ENCODE data around the gene FKBP10.
"Not testable (repeated sequence)": the region's sequence is repeated elsewhere in the genome, so short reads cannot be mapped to it uniquely, and the experiment has no call there.

FKBP10 gene

GRCh38 chr17:41844971-41845370 is 32.2 kb downstream of the FKBP10 start:
- no peak for DNase-seq

- no peak for DNase-seq
Measured at GRCh38 chr17:41848788-41849187, 36.0 kb downstream of the FKBP10 start.

- DNase-seq = no peak
Measured at GRCh38 chr17:41849251-41849990, 36.6 kb downstream of the FKBP10 start.

GRCh38 chr17:41851382-41851781 is 38.6 kb downstream of the FKBP10 start:
- not testable (repeated sequence) for DNase-seq

GRCh38 chr17:41860254-41860931 is 47.6 kb downstream of the FKBP10 start:
- no peak for DNase-seq

GRCh38 chr17:41863074-41863848 is 50.5 kb downstream of the FKBP10 start:
- no peak for DNase-seq

GRCh38 chr17:41864498-41864835 is 51.7 kb downstream of the FKBP10 start:
- DNase-seq = peak in 1 of 4 experiments; percentile 55

GRCh38 chr17:41864836-41865595 is 52.2 kb downstream of the FKBP10 start, which contains the start of gene KLHL11:
KLHL11 (minus strand) TSS chr17:41865423; CDS start chr17:41865370, 53 bp downstream.
- DNase-seq = peak; percentile 62 to 85 (median 74)

- DNase-seq = no peak
Measured at GRCh38 chr17:41865596-41865893, 52.7 kb downstream of the FKBP10 start.

- no peak for DNase-seq
Measured at GRCh38 chr17:41868568-41868967, 55.8 kb downstream of the FKBP10 start.

GRCh38 chr17:41869426-41869825 is 56.6 kb downstream of the FKBP10 start:
- no peak for DNase-seq

- no peak for DNase-seq
Measured at GRCh38 chr17:41870097-41870496, 57.3 kb downstream of the FKBP10 start.

- no peak for DNase-seq
Measured at GRCh38 chr17:41870627-41871026, 57.8 kb downstream of the FKBP10 start.

- DNase-seq = no peak
Measured at GRCh38 chr17:41871789-41872188, 59.0 kb downstream of the FKBP10 start.

All from activated naive CD4-positive, alpha-beta T cell (primary cell).